Body of pancreas (tissue), 4 donors: Measurements from ENCODE around the gene CCR4. TPM values are rescaled to one million over a fixed set of nuclear protein-coding genes. Genes with fewer than 3 reads are reported as not detected.

Experiments used
- ATAC-seq: fragments of 150-250 bp; one replicate; pipeline ENCODE4 v1.9.1; 2016
- DNase-seq, 4 donors: peaks; one replicate each; pipeline ENCODE4 v3.0.0-alpha.2; 2019
- H3K27ac ChIP-seq, 4 donors: fragments of 200-600 bp; sonication (generic); 1 replicate in 3 of 4; 2 replicates in 1 of 4; pipeline versions ENCODE4 v1.5.1 to v1.6.1; 2016 to 2019; ENCODE audit warnings: mild to moderate bottlenecking in 1 of 4, mixed read lengths in 1 of 4, moderate library complexity in 1 of 4
- H3K27me3 ChIP-seq, 2 donors: fragments of 200-600 bp; sonication (generic); one replicate each; pipeline ENCODE4 v1.6.0; 2016; ENCODE audit warnings: mild to moderate bottlenecking in 1 of 2
- H3K36me3 ChIP-seq, 2 donors: fragments of 200-600 bp; sonication (generic); replicated peaks in 1 of 2; 2 replicates each; pipeline ENCODE4 v1.5.1; 2016; ENCODE audit warnings: low read depth in 2 of 2; ENCODE audit not compliant: insufficient read depth in 1 of 2
- H3K4me1 ChIP-seq: fragments of 200-600 bp; sonication (generic); one replicate; pipeline ENCODE4 v1.6.0; 2016
- H3K4me3 ChIP-seq, 2 donors: fragments of 200-600 bp; sonication (generic); 1 replicate in 1 of 2; 2 replicates in 1 of 2; pipeline ENCODE4 v1.5.1; 2016 to 2019
- H3K9me3 ChIP-seq, 3 donors: fragments of 200-600 bp; sonication (generic); 1 replicate in 2 of 3; 2 replicates in 1 of 3; pipeline ENCODE4 v1.5.1; 2016
- CTCF ChIP-seq, 7 experiments: fragments of 450-650 bp in 4 of 7; fragments of 200-600 bp in 3 of 7; sonication (generic) in 3 of 7; IDR thresholded peaks; one replicate each; pipeline ENCODE4 v1.5.1; 2016 to 2019; ENCODE audit warnings: antibody characterized with exemption in 7 of 7
- POLR2A ChIP-seq, 3 donors: fragments of 450-650 bp; IDR thresholded peaks; one replicate each; pipeline ENCODE4 v1.6.1; 2016; ENCODE audit warnings: antibody characterized with exemption in 3 of 3, mild to moderate bottlenecking in 2 of 3
- whole genome bisulfite sequencing, 2 donors: methylation state at CpG; one replicate each; pipeline ENCODE4 v1.1.5; 2017; 5-methylcytosine and 5-hydroxymethylcytosine counted together
- intact Hi-C: fragments of 100-400 bp; cut with DNase I; formaldehyde crosslinking; loops from one replicate; pipeline ENCODE4 v1.15.1; 2023
- total RNA-seq, 2 donors: library from RNA; depleted of rRNA; stranded (reverse); fragments of >200 nt; gene quantifications; one replicate each; pipeline ENCODE4 v1.1.0, GENCODE V29; 2016

Gene CCR4
- total RNA-seq, 2 donors from 2014 or later = not detected

DNA sequence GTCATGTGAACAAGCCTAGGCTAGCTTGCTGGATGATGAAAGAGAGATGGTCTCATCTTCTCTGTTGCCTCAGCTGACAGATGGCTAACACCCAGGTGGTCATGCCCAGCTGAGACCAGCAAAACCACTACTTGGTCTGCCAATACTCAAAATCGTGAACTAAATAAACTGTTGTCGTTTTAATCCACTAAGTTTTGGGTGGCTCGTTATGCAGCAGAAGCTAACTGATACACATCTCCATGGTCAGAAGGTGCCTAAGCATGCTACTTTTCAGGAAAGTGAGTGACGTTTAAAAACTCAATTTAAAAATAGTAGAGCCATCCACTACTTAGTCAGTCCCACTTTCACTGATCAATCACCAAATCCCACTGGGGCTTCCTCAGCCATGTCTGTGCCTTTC lies 52.8 kb downstream of the CCR4 start:
- Histone ChIP-seq H3K27ac (no peak overlapping the region), H3K36me3 (peaks cover 0 to 2% of the 10 kb centered on the region in 2 donors), H3K4me1 (no peaks in the 10 kb centered on the region), H3K4me3 (no peak overlapping the region), H3K27me3 (no peaks in the 10 kb centered on the region), H3K9me3 (no peaks in the 10 kb centered on the region)
- ATAC-seq = no peak
- intact Hi-C loops = no loop called here
- TF ChIP-seq CTCF (IDR thresholded peaks at IDR 0.05) (no peak), POLR2A (IDR thresholded peaks at IDR 0.05) (no peak)
- no peak for DNase-seq
- 95 to 98% methylated on average over 4 of the region's 4 CpGs for WGBS, 2 donors

- Histone ChIP-seq H3K9me3 (no peaks in the 10 kb centered on the region), H3K4me3 (no peak overlapping the region), H3K36me3 (peaks cover 0 to 2% of the 10 kb centered on the region in 2 donors), H3K27me3 (no peaks in the 10 kb centered on the region), H3K4me1 (no peaks in the 10 kb centered on the region), H3K27ac (no peak overlapping the region)
- ATAC-seq (no peak), DNase-seq (no peak)
- WGBS, 2 donors = 100% methylated on average over 2 of the region's 2 CpGs
- TF ChIP-seq POLR2A (IDR thresholded peaks at IDR 0.05) = no peak
- TF ChIP-seq CTCF (IDR thresholded peaks at IDR 0.05) = no peak
- intact Hi-C loops = no loop called here
These were observed 53.5 kb downstream of the CCR4 start for GRCh38 chr3:33004961-33005360.

Other genes with a start within 250 kb of the CCR4 start
- gene TRIM71, start 133.6 kb upstream of the CCR4 start, total RNA-seq = not detected
- gene GLB1, start 145.5 kb downstream of the CCR4 start, total RNA-seq = 100 to 1,000 TPM in 1 of 2 donors, 10 to 100 TPM in 1; 20.5 to 108 TPM
- gene TMPPE, start 145.5 kb downstream of the CCR4 start, total RNA-seq = 1 to 10 TPM; 4.9 to 6.9 TPM
- gene CRTAP, start 162.4 kb downstream of the CCR4 start, total RNA-seq = 100 to 1,000 TPM in 1 of 2 donors, 10 to 100 TPM in 1; 30.0 to 101 TPM